Hepatocyte (in vitro differentiated cells): ENCODE results near the gene FUOM. TPM values are rescaled to one million over a fixed set of nuclear protein-coding genes. Genes with fewer than 3 reads are reported as not detected.

Experiments used
- DNase-seq: peaks from one replicate; pipeline ENCODE4 v3.0.0-alpha.2; 2016; ENCODE audit warnings: low spot score
- H2AFZ ChIP-seq: fragments of 200-600 bp; sonication (generic); 2 replicates; pipeline ENCODE4 v1.6.0; 2016; ENCODE audit warnings: antibody characterized with exemption, mild to moderate bottlenecking
- H3K27ac ChIP-seq: fragments of 200-600 bp; sonication (generic); 2 replicates; pipeline ENCODE4 v1.5.1; 2016; ENCODE audit warnings: mild to moderate bottlenecking
- H3K27me3 ChIP-seq: fragments of 200-600 bp; sonication (generic); 2 replicates; pipeline ENCODE4 v1.6.1; 2016
- H3K36me3 ChIP-seq: fragments of 200-600 bp; sonication (generic); replicated peaks from 2 replicates; pipeline ENCODE4 v1.5.1; 2016; ENCODE audit warnings: low read depth; ENCODE audit not compliant: insufficient read depth
- H3K4me1 ChIP-seq: fragments of 200-600 bp; sonication (generic); 2 replicates; pipeline ENCODE4 v1.5.1; 2016; ENCODE audit warnings: mild to moderate bottlenecking, moderate library complexity; ENCODE audit not compliant: insufficient read depth
- H3K4me2 ChIP-seq: fragments of 200-600 bp; sonication (generic); 2 replicates; pipeline ENCODE4 v1.6.0; 2016
- H3K4me3 ChIP-seq: fragments of 200-600 bp; sonication (generic); 2 replicates; pipeline ENCODE4 v1.5.1; 2016; ENCODE audit warnings: mild to moderate bottlenecking
- H3K79me2 ChIP-seq: fragments of 200-600 bp; sonication (generic); 2 replicates; pipeline ENCODE4 v1.6.0; 2017; ENCODE audit warnings: mild to moderate bottlenecking
- H3K9me2 ChIP-seq: fragments of 200-600 bp; sonication (generic); replicated peaks from 2 replicates; pipeline ENCODE4 v1.6.0; 2017; ENCODE audit warnings: mild to moderate bottlenecking; ENCODE audit not compliant: insufficient read depth
- H3K9me3 ChIP-seq: fragments of 200-600 bp; sonication (generic); 2 replicates; pipeline ENCODE4 v1.5.1; 2016; ENCODE audit warnings: low read depth, mild to moderate bottlenecking
- H4K20me1 ChIP-seq: fragments of 200-600 bp; sonication (generic); 2 replicates; pipeline ENCODE4 v1.6.0; 2016; ENCODE audit warnings: mild to moderate bottlenecking; ENCODE audit not compliant: insufficient read depth, poor library complexity, severe bottlenecking
- EZH2 ChIP-seq: fragments of 200-600 bp; sonication (generic); IDR thresholded peaks from 2 replicates; pipeline ENCODE4 v1.6.1; 2016; ENCODE audit warnings: antibody characterized with exemption, mild to moderate bottlenecking, borderline replicate concordance
- EZH2phosphoT487 ChIP-seq: fragments of 200-600 bp; sonication (generic); IDR thresholded peaks from one replicate; pipeline ENCODE4 v1.6.1; 2018; ENCODE audit warnings: antibody characterized with exemption, mild to moderate bottlenecking, low read depth, moderate library complexity; ENCODE audit not compliant: unreplicated experiment, severe bottlenecking
- WGBS: methylation state at CpG from one replicate; pipeline ENCODE4 v1.1.6; 2016; ENCODE audit warnings: low lambda C conversion rate; ENCODE audit errors: missing lambda C conversion rate; 5-methylcytosine and 5-hydroxymethylcytosine counted together
- polyA plus RNA-seq: library from polyadenylated mRNA; unstranded; fragments of >200 nt; fragmentation: Nextera tagmentation; extraction: Ambion mirVana; gene quantifications from 2 replicates; pipeline ENCODE4 v1.2.1, GENCODE V29; 2016
- total RNA-seq: library from RNA; depleted of rRNA; stranded (reverse); fragments of >200 nt; gene quantifications from 2 replicates; pipeline ENCODE4 v1.2.3, GENCODE V29; 2014
- TF ChIP-seq, protein P1 (sequence below): fragments of 200-600 bp; sonication (generic); IDR thresholded peaks from 2 replicates; pipeline ENCODE4 v1.5.1; 2016; ENCODE audit warnings: antibody characterized with exemption, mild to moderate bottlenecking; ENCODE audit not compliant: poor library complexity

FUOM gene
- total and polyA plus RNA-seq, 2 experiments from 2014 or later, result 31.1 to 34.6 TPM

- Histone ChIP-seq H3K27me3 (no peaks in the 10 kb centered on the region), H2AFZ (no peak overlapping the region), H3K36me3 (peaks cover 7% of the 10 kb centered on the region), H3K4me3 (no peak overlapping the region), H3K9me3 (no peaks in the 10 kb centered on the region), H3K27ac (no peak overlapping the region), H3K79me2 (peaks cover 49% of the 10 kb centered on the region), H4K20me1 (no peaks in the 10 kb centered on the region), H3K9me2 (no peaks in the 10 kb centered on the region), H3K4me1 (no peaks in the 10 kb centered on the region), H3K4me2 (no peak overlapping the region)
- no peak for DNase-seq
- 97% methylated on average over 12 of the region's 12 CpGs for WGBS
- TF ChIP-seq, protein P1, sequence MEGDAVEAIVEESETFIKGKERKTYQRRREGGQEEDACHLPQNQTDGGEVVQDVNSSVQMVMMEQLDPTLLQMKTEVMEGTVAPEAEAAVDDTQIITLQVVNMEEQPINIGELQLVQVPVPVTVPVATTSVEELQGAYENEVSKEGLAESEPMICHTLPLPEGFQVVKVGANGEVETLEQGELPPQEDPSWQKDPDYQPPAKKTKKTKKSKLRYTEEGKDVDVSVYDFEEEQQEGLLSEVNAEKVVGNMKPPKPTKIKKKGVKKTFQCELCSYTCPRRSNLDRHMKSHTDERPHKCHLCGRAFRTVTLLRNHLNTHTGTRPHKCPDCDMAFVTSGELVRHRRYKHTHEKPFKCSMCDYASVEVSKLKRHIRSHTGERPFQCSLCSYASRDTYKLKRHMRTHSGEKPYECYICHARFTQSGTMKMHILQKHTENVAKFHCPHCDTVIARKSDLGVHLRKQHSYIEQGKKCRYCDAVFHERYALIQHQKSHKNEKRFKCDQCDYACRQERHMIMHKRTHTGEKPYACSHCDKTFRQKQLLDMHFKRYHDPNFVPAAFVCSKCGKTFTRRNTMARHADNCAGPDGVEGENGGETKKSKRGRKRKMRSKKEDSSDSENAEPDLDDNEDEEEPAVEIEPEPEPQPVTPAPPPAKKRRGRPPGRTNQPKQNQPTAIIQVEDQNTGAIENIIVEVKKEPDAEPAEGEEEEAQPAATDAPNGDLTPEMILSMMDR, result no peak
- no peak for TF ChIP-seq EZH2
- TF ChIP-seq EZH2phosphoT487, result no peak
Measured at GRCh38 chr10:133401500-133401899, 43.7 kb upstream of the FUOM start.

DNA sequence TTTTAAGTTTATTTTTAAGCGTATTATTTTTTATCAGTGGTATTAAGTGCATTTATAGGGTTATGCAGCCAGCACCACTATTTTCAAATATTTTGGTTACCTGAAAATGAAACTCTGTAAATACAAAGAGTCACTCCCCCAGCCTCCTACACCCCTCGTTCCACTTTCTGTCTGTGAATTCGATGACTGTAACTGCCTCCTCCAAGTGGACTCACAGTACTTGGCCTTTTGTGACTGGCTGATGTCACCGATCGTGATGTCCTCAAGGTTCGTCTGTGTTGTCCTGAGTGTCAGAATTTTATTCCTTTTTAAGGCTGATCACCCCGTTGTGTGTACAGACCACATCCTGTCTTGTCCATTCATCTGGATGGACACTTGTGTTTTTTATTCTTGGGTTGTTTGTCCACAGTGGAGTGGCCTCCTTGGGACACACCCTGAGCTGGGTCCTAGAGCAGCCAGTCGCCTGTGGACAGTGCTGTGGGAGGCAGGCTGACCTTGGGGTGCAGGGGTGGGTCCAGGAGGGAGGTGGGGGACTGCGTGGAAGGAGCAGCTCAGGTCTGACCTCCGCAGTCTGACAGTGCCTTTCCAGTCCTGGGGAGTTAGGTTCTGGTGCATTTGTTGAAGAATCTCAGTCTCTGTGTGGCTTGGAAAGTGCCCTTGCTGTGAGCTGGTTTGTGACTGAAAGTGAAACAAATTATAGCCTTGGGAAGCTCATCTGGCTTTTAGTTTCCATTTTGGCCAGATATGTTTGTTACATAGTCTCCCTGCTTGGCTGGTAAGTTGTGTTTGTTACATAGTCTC is 43.0 kb upstream of the FUOM start:
- Histone ChIP-seq H3K9me3 (no peaks in the 10 kb centered on the region), H3K27me3 (no peaks in the 10 kb centered on the region), H3K4me2 (no peak overlapping the region), H3K9me2 (no peaks in the 10 kb centered on the region), H3K4me3 (no peak overlapping the region), H3K27ac (no peak overlapping the region), H3K4me1 (no peaks in the 10 kb centered on the region), H3K79me2 (peaks cover 49% of the 10 kb centered on the region), H3K36me3 (peaks cover 7% of the 10 kb centered on the region), H2AFZ (no peak overlapping the region), H4K20me1 (no peaks in the 10 kb centered on the region)
- no peak for TF ChIP-seq EZH2phosphoT487
- DNase-seq, result no peak
- WGBS, result 95% methylated on average over 10 of the region's 10 CpGs

DNA sequence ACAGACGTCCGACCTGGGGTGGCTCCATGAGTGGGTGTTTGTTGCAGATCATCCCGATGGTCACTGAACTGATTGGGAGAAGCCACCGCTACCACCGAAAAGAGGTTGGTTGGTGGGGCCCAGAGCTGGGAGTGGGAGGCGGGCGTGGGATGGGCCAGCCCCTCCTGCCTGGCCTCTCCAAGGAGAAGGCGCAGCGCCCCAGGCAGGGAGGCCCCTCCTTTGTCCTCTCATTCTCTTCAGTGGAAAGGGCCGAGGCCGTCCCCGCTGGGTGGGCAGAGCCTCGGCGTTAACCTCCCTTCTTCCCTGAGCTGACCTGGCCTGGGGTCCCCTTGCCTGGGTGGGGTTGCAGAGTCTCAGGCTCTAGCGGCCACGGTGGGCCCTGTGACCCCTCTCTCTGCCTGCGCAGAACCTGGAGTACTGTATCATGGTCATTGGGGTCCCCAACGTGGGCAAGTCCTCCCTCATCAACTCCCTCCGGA is 41.3 kb upstream of the FUOM start:
- peaks cover 8% of the 10 kb centered on the region for H3K4me1 ChIP-seq
- peaks cover 47% of the 10 kb centered on the region for H3K79me2 ChIP-seq
- H3K27ac ChIP-seq, result no peak overlapping the region
- no peaks in the 10 kb centered on the region for H3K27me3 ChIP-seq
- no peaks in the 10 kb centered on the region for H4K20me1 ChIP-seq
- no peak overlapping the region for H2AFZ ChIP-seq
- WGBS, result 99% methylated on average over 18 of the region's 19 CpGs
- no peaks in the 10 kb centered on the region for H3K36me3 ChIP-seq
- H3K4me2 ChIP-seq, result no peak overlapping the region
- DNase-seq, result no peak
- H3K9me3 ChIP-seq, result no peaks in the 10 kb centered on the region
- no peaks in the 10 kb centered on the region for H3K9me2 ChIP-seq
- no peak for TF ChIP-seq EZH2phosphoT487
- TF ChIP-seq, protein P1, result no peak
- TF ChIP-seq EZH2, result no peak
- no peak overlapping the region for H3K4me3 ChIP-seq

GRCh38 chr10:133397938-133398337 is 40.1 kb upstream of the FUOM start:
- DNase-seq, result no peak
- no peaks in the 10 kb centered on the region for H4K20me1 ChIP-seq
- WGBS, result 96% methylated on average over 7 of the region's 7 CpGs
- no peak overlapping the region for H2AFZ ChIP-seq
- peaks cover 44% of the 10 kb centered on the region for H3K79me2 ChIP-seq
- no peak overlapping the region for H3K4me3 ChIP-seq
- no peak overlapping the region for H3K4me2 ChIP-seq
- TF ChIP-seq, protein P1, result no peak
- no peaks in the 10 kb centered on the region for H3K27me3 ChIP-seq
- H3K9me3 ChIP-seq, result no peaks in the 10 kb centered on the region
- H3K27ac ChIP-seq, result no peak overlapping the region
- H3K4me1 ChIP-seq, result peaks cover 8% of the 10 kb centered on the region
- H3K36me3 ChIP-seq, result no peaks in the 10 kb centered on the region
- H3K9me2 ChIP-seq, result no peaks in the 10 kb centered on the region
